Suprapubic skin (tissue), 3 donors: ENCODE results near the gene ASZ1.

Experiments
- CTCF ChIP-seq, 2 donors: fragments of 200-600 bp in 1 of 2; fragments of 450-650 bp in 1 of 2; sonication (generic) in 1 of 2; IDR thresholded peaks; one replicate each; pipeline ENCODE4 v1.5.1; 2016 to 2019; ENCODE audit warnings: antibody characterized with exemption in 2 of 2, mild to moderate bottlenecking in 1 of 2, moderate library complexity in 1 of 2
- EP300 ChIP-seq: sonication (generic); formaldehyde crosslinking; IDR thresholded peaks from one replicate; pipeline ENCODE4 v1.6.1; 2017; ENCODE audit warnings: antibody characterized with exemption
- POLR2A ChIP-seq, 2 donors: fragments of 450-650 bp; IDR thresholded peaks; one replicate each; pipeline ENCODE4 v1.6.1; 2017; ENCODE audit warnings: antibody characterized with exemption in 2 of 2, mild to moderate bottlenecking in 2 of 2, moderate library complexity in 2 of 2

GRCh38 chr7:117403737-117404136, 23.6 kb downstream of the ASZ1 start:
- TF ChIP-seq CTCF (IDR thresholded peaks at IDR 0.05) = no peak
- no peak for TF ChIP-seq POLR2A (IDR thresholded peaks at IDR 0.05)
- TF ChIP-seq EP300 = no peak
